HG03457 (cell line): Measurements from ENCODE around the gene KATNAL2.
A peak's percentile ranks its signal among the peaks of the same experiment; 100 is the strongest.
"Not testable (repeated sequence)": the region's sequence is repeated elsewhere in the genome, so short reads cannot be mapped to it uniquely, and the experiment has no call there.

Experiments used
- ATAC-seq: cut with Tn5 transposase; IDR thresholded peaks from one replicate; pipeline ENCODE4 v1.9.1; 2021; ENCODE audit warnings: moderate number of reproducible peaks; ENCODE audit not compliant: unreplicated experiment

KATNAL2 gene

DNA sequence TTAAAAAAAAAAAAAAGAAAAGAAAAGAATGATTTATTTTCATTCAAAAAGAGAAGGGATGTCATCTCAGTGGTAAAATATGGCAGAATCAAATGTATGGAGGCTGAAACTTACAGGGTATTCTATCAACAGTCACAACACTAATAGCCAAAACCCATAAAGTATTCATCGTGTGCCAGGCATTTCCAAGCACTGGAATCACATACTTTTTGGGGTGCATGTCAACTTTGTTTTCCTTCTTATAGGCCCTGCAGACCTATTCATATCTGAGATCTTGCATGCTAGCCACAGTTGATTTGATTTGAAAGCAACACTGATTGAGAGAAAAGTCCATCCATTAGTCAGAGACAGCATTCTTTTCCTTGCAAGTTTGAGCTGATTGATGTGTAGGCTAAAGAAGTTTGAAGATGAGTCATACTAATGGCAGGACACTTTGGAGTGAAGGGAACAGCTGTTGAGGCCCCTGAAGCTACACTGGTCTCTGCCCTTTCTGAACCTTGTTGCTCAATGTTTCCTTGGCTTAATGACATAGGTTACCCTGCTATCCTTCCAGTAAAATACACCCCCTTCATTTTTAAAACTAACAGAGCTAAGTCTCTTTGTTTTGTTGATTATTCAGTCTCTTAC is 22.0 kb downstream of the KATNAL2 start:
- no peak for ATAC-seq

DNA sequence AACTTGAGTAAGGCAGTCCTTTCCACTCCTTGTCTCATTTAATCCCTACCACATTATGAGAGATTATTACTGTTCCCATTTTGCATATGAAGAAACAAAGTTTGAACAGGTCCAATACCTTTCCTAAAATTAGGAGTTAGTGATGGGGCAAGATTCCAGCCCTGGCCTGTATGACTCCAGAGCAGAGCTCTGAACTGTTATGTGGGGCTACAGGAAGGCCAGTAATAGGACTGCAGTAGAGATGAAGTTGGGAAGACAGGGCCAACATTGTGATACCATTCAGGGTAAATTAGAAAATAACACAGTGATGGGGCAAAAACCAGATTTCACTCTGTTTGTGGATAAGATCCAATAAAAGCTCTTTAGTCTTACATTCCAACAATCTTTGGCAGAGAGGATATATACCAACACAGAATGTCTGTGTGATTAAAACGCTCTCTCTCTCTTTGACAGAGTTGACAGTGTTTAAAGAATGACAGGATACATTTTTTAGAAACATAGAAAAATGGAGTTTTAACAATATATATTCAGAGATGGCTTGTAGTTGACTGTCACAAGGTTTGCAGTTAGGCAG is 22.7 kb downstream of the KATNAL2 start:
- no peak for ATAC-seq

DNA sequence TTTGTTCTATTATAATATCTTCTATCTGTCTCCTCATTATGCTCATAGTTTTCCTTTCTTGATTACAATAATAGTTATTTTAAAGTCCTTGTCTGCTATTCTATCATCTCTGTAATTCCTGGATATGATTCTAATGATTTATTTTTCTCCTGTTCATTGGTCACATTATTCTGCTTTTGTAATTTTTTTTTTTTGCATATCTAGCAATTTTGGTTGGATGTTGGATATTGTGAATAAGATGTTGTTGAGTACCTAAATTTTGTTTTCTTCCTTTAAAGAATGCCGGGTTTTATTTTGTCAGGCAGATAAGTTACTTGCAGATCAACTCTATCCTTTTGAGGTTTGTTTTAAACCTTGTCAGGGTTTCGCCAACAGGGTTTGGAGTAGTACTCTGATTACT is 25.2 kb downstream of the KATNAL2 start:
- ATAC-seq = no peak

DNA sequence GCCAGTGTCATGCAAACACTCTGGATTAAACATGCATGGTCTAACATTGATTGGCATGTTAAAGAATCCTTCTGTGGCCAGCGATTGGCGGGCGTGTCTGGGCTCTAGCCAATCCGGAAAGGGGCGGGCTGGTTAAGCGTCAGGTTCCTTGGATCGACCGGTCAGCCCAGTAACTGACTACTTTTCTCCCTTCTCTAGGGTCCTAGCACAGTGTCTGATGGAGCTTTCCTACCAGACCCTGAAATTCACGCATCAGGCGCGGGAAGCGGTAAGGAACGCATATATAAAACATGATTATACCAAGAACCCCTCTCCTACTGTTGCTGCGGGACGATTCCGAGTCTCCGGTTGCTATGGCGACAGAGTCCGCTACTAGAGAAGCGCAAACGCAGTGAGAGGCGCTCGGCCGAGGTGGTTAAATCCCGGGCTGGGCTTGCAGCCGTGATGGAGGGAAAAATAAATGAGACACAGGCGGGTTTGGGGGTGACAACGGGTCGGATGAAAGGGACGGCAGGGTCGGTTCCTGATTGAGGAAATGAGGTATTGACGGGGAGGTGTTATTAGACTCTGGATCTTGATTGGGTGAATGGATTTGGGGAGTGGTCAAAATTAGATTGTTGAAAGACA is 29.4 kb downstream of the KATNAL2 start:
- peak; percentile 98 for ATAC-seq

DNA sequence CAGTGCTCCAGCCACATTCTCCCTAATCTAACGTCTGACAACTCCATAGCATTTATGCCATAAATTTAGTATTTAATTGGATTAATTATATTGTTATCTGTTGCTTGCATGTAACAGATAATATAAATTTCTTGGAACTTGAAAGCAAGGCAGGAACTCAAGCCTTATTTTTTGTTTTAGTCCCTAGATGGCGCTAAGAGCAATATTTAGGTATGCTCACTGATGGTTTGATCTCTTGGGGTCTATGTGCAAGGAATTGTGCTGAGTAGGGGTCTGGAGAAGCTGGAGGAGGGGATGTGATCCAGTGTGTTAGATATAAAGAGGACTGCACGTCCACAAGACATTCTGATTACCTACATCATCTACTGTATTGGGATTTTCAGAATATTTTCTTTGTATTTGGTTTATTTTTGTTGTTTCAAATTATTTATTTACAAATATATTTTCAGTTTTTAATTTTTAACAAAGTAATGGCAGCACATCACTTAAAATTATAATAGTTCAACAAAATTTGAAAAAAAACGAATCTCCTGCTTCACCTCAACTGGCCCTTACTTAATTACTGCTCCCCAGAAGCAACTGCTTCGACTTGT is 32.8 kb downstream of the KATNAL2 start:
- ATAC-seq = no peak

DNA sequence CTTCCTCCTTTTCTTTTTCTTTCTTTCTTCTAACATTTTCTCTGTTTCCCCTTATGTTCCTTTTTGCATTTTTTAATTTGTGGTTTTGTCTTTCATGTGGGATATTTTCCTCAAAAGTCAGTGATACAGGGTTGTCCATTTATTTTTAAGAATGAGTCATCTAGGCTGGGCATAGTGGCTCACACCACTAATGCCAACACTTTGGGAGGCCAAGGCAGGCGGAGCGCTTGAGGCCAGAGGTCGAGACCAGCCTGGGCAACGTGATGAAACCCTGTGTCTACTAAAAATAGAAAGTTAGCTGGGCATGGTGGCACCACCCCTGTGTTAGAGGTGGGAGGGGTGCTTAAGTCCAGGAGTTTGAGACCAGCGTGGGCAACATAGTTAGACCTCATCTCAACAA is 35.8 kb downstream of the KATNAL2 start:
- no peak for ATAC-seq

DNA sequence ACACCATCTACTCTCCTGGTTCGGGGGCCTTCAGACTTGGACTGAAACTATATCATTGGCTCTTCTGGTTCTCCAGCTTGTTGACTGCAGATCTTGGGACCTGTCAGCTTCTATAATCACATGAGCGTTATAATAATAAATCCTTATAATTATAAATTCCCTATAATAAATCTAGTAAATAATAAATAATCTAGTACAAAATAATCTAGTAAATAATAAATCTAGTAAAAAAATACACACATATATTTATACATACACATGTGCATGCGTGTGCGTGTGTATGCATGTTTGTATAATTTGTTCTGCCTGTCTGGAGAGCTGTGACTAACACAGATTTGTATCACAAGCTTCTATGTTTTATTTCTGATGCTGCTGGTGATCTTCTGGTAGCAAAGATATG is 40.8 kb downstream of the KATNAL2 start:
- no peak for ATAC-seq

DNA sequence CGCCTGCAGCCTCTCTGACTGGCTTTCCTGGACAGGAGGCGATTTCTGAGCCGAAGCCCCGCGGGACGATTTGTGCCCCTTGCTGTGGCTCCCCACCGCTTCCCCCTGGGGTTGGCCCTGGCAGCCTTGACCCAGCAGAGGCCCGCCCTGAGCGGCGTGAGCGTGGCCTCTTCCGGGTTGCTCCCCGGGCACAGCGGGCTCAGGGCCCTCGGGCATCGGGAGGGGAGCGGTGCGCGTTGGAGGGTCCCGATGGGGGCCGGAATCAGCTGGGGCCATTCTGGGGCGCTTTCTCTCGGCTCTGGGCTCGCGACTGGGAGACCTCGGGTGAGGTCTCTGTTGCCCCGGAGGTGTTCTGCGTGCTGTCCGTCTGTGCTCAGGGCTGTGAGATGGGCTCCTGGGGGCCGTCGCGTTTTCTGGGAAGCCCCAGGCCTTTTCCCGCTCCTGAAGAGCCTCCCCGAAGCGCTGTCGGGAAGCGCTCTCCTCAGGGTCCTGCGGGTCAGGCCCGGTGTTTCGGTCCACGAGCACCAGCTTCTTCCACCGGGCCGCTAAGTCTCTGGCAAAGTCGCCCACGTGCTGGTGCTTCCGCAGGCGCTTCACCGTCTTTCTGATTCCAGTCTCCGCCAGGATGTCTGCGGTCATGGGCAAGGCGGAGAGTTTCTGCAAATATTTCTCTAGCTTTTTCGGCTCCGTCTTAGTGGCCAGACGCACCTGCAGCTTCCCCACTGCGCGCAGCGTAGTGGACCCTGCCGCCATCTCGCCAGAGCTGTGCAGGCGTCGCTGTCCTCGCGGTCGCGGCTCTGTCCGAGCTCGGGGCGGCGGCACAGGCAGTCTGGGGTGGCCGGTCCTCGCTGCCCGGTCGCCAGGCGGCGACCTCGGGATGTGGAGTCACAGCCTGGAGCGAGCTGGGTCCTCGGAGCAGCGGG is 46.5 kb downstream of the KATNAL2 start:
- ATAC-seq = not testable (repeated sequence)

DNA sequence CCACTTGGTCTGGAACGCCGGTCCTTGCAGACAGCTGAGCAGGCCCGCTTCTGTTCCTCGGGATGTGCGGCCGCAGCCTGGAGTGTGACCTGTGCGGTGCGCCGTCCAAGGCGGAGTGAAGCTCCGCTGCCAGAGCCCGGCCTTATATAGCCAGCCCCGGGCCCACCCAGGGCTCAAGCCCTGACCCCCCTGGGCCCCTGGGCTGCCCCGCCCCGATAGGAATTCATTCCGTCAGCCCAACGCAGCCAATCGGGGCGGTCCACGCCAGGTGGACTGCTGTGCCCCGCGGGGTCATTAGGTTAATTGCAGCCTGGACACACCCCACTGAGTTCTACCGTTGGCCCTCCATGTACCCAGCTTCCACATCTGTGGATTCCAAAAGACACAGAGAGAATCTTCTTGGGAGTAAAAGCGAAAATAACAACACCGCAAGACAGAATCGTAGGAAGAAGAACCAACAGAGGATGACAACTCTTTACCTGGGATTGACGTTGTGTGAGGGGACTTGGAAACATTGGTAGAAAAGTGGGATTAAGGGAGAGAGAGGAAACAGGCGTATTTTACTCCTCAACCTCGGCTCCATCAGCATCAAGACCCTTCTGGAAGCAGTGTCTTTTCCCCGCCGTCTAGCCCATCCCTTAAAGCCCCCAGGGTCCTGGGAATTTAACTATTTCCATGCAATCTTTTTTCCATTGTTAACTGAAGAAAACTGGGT is 47.3 kb downstream of the KATNAL2 start:
- ATAC-seq = not testable (repeated sequence)

DNA sequence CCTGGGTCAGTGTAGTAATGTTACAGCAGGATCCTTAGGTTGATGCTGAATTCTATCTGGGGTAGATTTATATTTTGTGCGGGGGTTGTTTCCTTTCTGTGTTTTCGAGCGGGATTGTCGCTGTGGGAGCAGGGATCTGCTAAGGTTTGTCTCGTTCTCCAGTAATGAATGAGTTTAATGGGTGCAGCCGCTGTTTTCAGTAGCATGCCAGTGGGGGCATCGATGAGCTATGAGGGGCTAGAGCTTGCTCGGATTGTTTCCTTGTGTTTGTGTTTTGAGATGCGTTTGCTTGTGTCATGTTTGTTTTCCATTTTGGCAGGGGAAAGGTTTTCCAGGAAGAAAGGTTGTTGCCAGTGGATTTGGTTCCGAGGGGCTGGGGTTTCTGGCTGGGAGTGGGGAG is 48.9 kb downstream of the KATNAL2 start:
- not testable (repeated sequence) for ATAC-seq

DNA sequence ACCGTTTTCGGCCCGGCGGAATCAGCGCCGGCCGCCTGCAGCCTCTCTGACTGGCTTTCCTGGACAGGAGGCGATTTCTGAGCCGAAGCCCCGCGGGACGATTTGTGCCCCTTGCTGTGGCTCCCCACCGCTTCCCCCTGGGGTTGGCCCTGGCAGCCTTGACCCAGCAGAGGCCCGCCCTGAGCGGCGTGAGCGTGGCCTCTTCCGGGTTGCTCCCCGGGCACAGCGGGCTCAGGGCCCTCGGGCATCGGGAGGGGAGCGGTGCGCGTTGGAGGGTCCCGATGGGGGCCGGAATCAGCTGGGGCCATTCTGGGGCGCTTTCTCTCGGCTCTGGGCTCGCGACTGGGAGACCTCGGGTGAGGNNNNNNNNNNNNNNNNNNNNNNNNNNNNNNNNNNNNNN is 52.1 kb downstream of the KATNAL2 start:
- ATAC-seq = not testable (repeated sequence)

DNA sequence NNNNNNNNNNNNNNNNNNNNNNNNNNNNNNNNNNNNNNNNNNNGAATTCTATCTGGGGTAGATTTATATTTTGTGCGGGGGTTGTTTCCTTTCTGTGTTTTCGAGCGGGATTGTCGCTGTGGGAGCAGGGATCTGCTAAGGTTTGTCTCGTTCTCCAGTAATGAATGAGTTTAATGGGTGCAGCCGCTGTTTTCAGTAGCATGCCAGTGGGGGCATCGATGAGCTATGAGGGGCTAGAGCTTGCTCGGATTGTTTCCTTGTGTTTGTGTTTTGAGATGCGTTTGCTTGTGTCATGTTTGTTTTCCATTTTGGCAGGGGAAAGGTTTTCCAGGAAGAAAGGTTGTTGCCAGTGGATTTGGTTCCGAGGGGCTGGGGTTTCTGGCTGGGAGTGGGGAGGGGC is 102.5 kb downstream of the KATNAL2 start:
- not testable (repeated sequence) for ATAC-seq

DNA sequence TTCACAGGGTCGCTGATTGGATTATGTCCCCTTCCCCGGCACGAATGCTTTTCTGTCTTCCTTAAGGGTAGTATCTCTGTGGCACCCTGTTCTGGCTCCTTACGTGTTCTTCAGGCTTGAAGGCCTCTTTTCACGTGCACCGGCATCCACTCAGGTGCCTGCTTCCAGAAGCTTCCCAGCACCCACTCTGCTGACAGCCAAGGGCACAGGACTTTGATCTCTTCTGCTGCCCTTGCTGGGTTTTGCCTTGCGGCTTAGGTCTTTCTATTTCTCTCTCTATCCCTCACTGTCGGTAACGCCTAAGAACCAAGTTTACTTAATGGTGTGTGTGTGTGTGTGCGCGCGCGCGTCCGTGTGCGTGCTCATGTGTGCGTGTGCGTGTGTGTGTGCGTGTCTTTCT is 103.4 kb downstream of the KATNAL2 start:
- not testable (repeated sequence) for ATAC-seq

DNA sequence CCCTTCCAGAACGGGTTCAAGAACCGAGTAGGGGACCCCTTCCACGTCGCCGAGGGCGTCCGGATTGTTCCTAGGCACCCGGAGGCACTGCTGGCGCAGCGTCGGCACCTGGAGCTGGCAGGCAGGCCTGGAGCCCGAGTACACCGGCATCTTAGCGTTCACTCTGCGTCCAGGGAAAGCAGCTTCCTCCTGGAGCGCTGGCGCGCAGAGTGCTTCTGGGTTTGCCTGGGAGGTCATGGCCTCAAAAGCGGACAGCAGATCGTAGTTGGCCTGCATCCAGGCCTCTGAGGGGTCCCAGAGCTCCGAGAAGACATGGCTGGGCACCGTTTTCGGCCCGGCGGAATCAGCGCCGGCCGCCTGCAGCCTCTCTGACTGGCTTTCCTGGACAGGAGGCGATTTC is 105.4 kb downstream of the KATNAL2 start:
- not testable (repeated sequence) for ATAC-seq

DNA sequence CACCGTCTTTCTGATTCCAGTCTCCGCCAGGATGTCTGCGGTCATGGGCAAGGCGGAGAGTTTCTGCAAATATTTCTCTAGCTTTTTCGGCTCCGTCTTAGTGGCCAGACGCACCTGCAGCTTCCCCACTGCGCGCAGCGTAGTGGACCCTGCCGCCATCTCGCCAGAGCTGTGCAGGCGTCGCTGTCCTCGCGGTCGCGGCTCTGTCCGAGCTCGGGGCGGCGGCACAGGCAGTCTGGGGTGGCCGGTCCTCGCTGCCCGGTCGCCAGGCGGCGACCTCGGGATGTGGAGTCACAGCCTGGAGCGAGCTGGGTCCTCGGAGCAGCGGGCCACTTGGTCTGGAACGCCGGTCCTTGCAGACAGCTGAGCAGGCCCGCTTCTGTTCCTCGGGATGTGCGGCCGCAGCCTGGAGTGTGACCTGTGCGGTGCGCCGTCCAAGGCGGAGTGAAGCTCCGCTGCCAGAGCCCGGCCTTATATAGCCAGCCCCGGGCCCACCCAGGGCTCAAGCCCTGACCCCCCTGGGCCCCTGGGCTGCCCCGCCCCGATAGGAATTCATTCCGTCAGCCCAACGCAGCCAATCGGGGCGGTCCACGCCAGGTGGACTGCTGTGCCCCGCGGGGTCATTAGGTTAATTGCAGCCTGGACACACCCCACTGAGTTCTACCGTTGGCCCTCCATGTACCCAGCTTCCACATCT is 106.5 kb downstream of the KATNAL2 start:
- not testable (repeated sequence) for ATAC-seq

DNA sequence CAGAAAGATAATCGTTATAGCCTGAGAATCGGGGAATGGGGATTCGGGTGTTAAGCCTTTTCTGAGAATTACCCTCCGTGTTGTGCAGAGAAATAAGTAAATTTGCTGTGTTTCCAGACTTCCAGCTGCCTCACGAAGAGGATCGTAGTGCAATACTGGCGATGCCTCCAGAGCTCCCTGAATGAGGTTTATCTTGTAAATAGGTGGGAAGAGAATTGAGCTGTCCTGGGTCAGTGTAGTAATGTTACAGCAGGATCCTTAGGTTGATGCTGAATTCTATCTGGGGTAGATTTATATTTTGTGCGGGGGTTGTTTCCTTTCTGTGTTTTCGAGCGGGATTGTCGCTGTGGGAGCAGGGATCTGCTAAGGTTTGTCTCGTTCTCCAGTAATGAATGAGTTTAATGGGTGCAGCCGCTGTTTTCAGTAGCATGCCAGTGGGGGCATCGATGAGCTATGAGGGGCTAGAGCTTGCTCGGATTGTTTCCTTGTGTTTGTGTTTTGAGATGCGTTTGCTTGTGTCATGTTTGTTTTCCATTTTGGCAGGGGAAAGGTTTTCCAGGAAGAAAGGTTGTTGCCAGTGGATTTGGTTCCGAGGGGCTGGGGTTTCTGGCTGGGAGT is 108.3 kb downstream of the KATNAL2 start:
- ATAC-seq = not testable (repeated sequence)

DNA sequence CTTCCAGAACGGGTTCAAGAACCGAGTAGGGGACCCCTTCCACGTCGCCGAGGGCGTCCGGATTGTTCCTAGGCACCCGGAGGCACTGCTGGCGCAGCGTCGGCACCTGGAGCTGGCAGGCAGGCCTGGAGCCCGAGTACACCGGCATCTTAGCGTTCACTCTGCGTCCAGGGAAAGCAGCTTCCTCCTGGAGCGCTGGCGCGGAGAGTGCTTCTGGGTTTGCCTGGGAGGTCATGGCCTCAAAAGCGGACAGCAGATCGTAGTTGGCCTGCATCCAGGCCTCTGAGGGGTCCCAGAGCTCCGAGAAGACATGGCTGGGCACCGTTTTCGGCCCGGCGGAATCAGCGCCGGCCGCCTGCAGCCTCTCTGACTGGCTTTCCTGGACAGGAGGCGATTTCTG is 111.3 kb downstream of the KATNAL2 start:
- not testable (repeated sequence) for ATAC-seq

DNA sequence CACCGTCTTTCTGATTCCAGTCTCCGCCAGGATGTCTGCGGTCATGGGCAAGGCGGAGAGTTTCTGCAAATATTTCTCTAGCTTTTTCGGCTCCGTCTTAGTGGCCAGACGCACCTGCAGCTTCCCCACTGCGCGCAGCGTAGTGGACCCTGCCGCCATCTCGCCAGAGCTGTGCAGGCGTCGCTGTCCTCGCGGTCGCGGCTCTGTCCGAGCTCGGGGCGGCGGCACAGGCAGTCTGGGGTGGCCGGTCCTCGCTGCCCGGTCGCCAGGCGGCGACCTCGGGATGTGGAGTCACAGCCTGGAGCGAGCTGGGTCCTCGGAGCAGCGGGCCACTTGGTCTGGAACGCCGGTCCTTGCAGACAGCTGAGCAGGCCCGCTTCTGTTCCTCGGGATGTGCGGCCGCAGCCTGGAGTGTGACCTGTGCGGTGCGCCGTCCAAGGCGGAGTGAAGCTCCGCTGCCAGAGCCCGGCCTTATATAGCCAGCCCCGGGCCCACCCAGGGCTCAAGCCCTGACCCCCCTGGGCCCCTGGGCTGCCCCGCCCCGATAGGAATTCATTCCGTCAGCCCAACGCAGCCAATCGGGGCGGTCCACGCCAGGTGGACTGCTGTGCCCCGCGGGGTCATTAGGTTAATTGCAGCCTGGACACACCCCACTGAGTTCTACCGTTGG is 112.4 kb downstream of the KATNAL2 start:
- not testable (repeated sequence) for ATAC-seq

DNA sequence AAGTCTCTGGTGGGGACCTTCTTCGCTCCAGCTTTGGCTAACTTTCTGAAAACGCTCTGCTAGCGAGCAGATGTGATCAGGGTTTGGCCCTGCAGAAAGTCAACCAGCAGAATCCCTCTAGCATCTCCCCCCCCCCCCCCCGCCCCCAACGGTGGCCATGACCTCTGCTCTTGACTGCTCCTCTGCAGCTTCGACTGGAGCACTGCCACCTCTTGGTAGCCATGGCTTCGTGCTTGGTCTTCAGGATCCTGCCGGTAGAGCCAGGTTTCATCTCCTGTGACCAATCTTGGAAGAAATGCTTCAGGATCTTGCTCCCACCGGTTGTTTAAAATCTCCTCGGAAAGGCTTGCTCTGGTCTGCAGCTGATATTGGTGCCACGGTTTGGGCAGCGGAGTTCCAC is 113.5 kb downstream of the KATNAL2 start:
- not testable (repeated sequence) for ATAC-seq
